ENCODE data around the gene RPL5. TPM values are rescaled to one million over a fixed set of nuclear protein-coding genes. Genes with fewer than 3 reads are reported as not detected.

RPL5 gene
- total RNA-seq, 1 experiment from 2014 or later: 1,118 TPM

GRCh38 chr1:92820551-92820950 is 11.3 kb upstream of the RPL5 start:
- Histone ChIP-seq H3K27me3 (replicated peaks; ENCODE audit: control insufficient read depth, insufficient read depth, low read length) (no peaks in the 10 kb centered on the region), H3K9me3 (no peaks in the 10 kb centered on the region), H3K36me3 (ENCODE audit: control insufficient read depth, insufficient read depth, low read length) (no peaks in the 10 kb centered on the region), H3K4me3 (ENCODE audit: low read depth, low read length) (no peak overlapping the region), H3K4me1 (peaks cover 47% of the 10 kb centered on the region)
- H3K9me3 Mint-ChIP-seq (ENCODE audit: unreplicated experiment): no peaks in the 10 kb centered on the region
- H3K4me3 Mint-ChIP-seq (ENCODE audit: unreplicated experiment): no peak overlapping the region
- H3K36me3 Mint-ChIP-seq (ENCODE audit: insufficient read depth, unreplicated experiment): no peaks in the 10 kb centered on the region
- CTCF ChIA-PET: interaction anchor here (1.0 to 1.8 kb wide), 2 partner anchors 11 to 71 kb away, joined by 3 to 7 read pairs; partner anchors contain the start of gene RPL5
- intact Hi-C loops (cut with micrococcal nuclease; ENCODE audit: unreplicated experiment): no loop called here
- no peaks in the 10 kb centered on the region for H3K27me3 Mint-ChIP-seq (ENCODE audit: insufficient read depth, unreplicated experiment)
- no TSS peak for BruUV-seq (replicated peaks)
- POLR2A ChIA-PET: no interaction called here
- peak overlapping the region; percentile 42 for H3K27ac Mint-ChIP-seq (ENCODE audit: unreplicated experiment)
- DNase-seq: no peak
- H3K4me1 Mint-ChIP-seq (ENCODE audit: low read depth, unreplicated experiment): peaks cover 31% of the 10 kb centered on the region
- TF ChIP-seq, protein P1, sequence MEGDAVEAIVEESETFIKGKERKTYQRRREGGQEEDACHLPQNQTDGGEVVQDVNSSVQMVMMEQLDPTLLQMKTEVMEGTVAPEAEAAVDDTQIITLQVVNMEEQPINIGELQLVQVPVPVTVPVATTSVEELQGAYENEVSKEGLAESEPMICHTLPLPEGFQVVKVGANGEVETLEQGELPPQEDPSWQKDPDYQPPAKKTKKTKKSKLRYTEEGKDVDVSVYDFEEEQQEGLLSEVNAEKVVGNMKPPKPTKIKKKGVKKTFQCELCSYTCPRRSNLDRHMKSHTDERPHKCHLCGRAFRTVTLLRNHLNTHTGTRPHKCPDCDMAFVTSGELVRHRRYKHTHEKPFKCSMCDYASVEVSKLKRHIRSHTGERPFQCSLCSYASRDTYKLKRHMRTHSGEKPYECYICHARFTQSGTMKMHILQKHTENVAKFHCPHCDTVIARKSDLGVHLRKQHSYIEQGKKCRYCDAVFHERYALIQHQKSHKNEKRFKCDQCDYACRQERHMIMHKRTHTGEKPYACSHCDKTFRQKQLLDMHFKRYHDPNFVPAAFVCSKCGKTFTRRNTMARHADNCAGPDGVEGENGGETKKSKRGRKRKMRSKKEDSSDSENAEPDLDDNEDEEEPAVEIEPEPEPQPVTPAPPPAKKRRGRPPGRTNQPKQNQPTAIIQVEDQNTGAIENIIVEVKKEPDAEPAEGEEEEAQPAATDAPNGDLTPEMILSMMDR (IDR thresholded peaks at IDR 0.05; ENCODE audit: insufficient read depth in 1 of 2, low read depth in 1 of 2, low read length in 1 of 2, severe bottlenecking in 1 of 2, unreplicated experiment in 1 of 2): no peak

DNA sequence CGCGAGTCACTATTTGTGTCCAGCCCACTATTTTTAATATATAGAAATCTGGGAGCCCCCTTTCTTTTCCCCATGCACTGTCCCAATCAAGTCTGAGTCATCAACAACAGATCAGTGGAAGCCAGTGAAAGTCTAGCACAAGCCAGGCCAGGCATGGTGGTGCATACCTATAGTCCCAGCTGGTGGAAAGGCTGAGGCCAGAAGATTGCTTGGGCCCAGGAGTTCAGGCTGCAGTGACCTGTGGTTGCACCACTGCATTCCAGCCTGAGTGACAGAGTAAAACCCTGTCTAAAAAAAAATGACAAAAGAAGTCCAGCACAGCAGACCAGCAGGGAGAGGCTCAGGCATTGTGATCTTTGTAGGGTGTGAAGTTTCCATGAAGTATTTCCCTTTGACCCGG is 9.0 kb upstream of the RPL5 start:
- Mint-ChIP-seq H3K4me1 (ENCODE audit: low read depth, unreplicated experiment) (peaks cover 16% of the 10 kb centered on the region), H3K36me3 (ENCODE audit: insufficient read depth, unreplicated experiment) (no peaks in the 10 kb centered on the region), H3K27me3 (ENCODE audit: insufficient read depth, unreplicated experiment) (no peaks in the 10 kb centered on the region), H3K9me3 (ENCODE audit: unreplicated experiment) (no peaks in the 10 kb centered on the region), H3K4me3 (ENCODE audit: unreplicated experiment) (no peak overlapping the region), H3K27ac (ENCODE audit: unreplicated experiment) (peak overlapping the region; percentile 73)
- ChIA-PET POLR2A (no interaction called here), CTCF (no interaction called here)
- H3K4me1 ChIP-seq: peaks cover 33% of the 10 kb centered on the region
- intact Hi-C loops (cut with micrococcal nuclease; ENCODE audit: unreplicated experiment): loop anchor here (2.0 kb wide), 1 partner anchor 18 kb away; no protein-coding TSS in a partner anchor
- H3K9me3 ChIP-seq: no peaks in the 10 kb centered on the region
- H3K27me3 ChIP-seq (replicated peaks; ENCODE audit: control insufficient read depth, insufficient read depth, low read length): no peaks in the 10 kb centered on the region
- no TSS peak for BruUV-seq (replicated peaks)
- DNase-seq: peak; percentile 76 to 87
- no peak overlapping the region for H3K4me3 ChIP-seq (ENCODE audit: low read depth, low read length)
- H3K36me3 ChIP-seq (ENCODE audit: control insufficient read depth, insufficient read depth, low read length): no peaks in the 10 kb centered on the region
- TF ChIP-seq, protein P1 (IDR thresholded peaks at IDR 0.05; ENCODE audit: insufficient read depth in 1 of 2, low read depth in 1 of 2, low read length in 1 of 2, severe bottlenecking in 1 of 2, unreplicated experiment in 1 of 2): no peak

DNA sequence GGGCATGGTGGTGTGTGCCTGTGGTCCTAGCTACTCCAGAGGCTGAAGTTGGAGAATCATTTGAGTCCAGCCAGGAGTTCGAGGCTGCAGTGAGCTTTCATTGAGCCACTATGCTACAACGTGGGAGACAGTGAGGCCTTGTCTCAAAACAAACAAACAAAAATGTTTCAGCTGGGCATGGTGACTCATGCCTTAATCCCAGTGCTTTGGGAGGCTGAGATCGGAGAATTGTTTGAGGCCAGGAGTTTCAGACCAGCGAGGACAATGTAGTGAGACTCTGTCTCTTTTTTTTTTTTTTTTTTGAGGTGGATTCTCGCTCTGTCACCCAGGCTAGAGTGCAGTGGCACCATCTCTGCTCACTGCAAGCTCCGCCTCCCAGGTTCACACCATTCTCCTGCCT is 5.0 kb upstream of the RPL5 start:
- Histone ChIP-seq H3K4me1 (peaks cover 12% of the 10 kb centered on the region), H3K4me3 (ENCODE audit: low read depth, low read length) (no peak overlapping the region), H3K27me3 (replicated peaks; ENCODE audit: control insufficient read depth, insufficient read depth, low read length) (no peaks in the 10 kb centered on the region), H3K36me3 (ENCODE audit: control insufficient read depth, insufficient read depth, low read length) (no peaks in the 10 kb centered on the region), H3K9me3 (no peaks in the 10 kb centered on the region)
- Mint-ChIP-seq H3K27me3 (ENCODE audit: insufficient read depth, unreplicated experiment) (no peaks in the 10 kb centered on the region), H3K9me3 (ENCODE audit: unreplicated experiment) (no peaks in the 10 kb centered on the region), H3K36me3 (ENCODE audit: insufficient read depth, unreplicated experiment) (peaks cover 2% of the 10 kb centered on the region), H3K4me1 (ENCODE audit: low read depth, unreplicated experiment) (no peaks in the 10 kb centered on the region), H3K4me3 (ENCODE audit: unreplicated experiment) (no peak overlapping the region), H3K27ac (ENCODE audit: unreplicated experiment) (no peak overlapping the region)
- no peak for DNase-seq
- BruUV-seq (replicated peaks): no TSS peak
- intact Hi-C loops (cut with micrococcal nuclease; ENCODE audit: unreplicated experiment): no loop called here
- CTCF ChIA-PET: no interaction called here
- TF ChIP-seq, protein P1 (IDR thresholded peaks at IDR 0.05; ENCODE audit: insufficient read depth in 1 of 2, low read depth in 1 of 2, low read length in 1 of 2, severe bottlenecking in 1 of 2, unreplicated experiment in 1 of 2): no peak
- POLR2A ChIA-PET: no interaction called here

All from Caco-2 (cell line).